T-helper 22 cell (primary cell): ENCODE results near the gene THBS3.
"Not testable (repeated sequence)": the region's sequence is repeated elsewhere in the genome, so short reads cannot be mapped to it uniquely, and the experiment has no call there.

ENCODE experiments used
- DNase-seq: peaks from one replicate; pipeline ENCODE4 v3.0.0-alpha.2; 2020; ENCODE audit warnings: low read depth

The THBS3 gene

GRCh38 chr1:155173478-155174323, 34.0 kb downstream of the THBS3 start, which contains the start of gene TRIM46:
TSS of gene TRIM46 (plus strand) at chr1:155173849. CDS start at chr1:155173967, 118 bp downstream.
- DNase-seq, result peak; percentile 55

- peak; percentile 90 for DNase-seq
These were observed 34.8 kb downstream of the THBS3 start, which contains the start of gene KRTCAP2 for GRCh38 chr1:155172732-155173477. TSS of gene KRTCAP2 (minus strand) at chr1:155173304. CDS start at chr1:155173224, 80 bp downstream.

GRCh38 chr1:155171836-155172731, 35.6 kb downstream of the THBS3 start:
- DNase-seq, result no peak

GRCh38 chr1:155170806-155171205, 36.9 kb downstream of the THBS3 start:
- no peak for DNase-seq

- DNase-seq, result no peak
These were observed 37.5 kb downstream of the THBS3 start for GRCh38 chr1:155170101-155170785.

- DNase-seq, result no peak
These were observed 38.2 kb downstream of the THBS3 start for GRCh38 chr1:155169541-155169940.

GRCh38 chr1:155168456-155169210, 39.1 kb downstream of the THBS3 start:
- DNase-seq, result no peak

GRCh38 chr1:155168105-155168445, 39.6 kb downstream of the THBS3 start:
- DNase-seq, result not testable (repeated sequence)

- DNase-seq, result peak; percentile 61
These were observed 40.3 kb downstream of the THBS3 start for GRCh38 chr1:155167166-155168104.

- no peak for DNase-seq
These were observed 41.1 kb downstream of the THBS3 start for GRCh38 chr1:155166471-155167165.

GRCh38 chr1:155166051-155166470, 41.6 kb downstream of the THBS3 start:
- no peak for DNase-seq

GRCh38 chr1:155164625-155165024, 43.1 kb downstream of the THBS3 start:
- DNase-seq, result not testable (repeated sequence)

GRCh38 chr1:155163785-155164184, 43.9 kb downstream of the THBS3 start:
- not testable (repeated sequence) for DNase-seq

GRCh38 chr1:155162631-155163030, 45.1 kb downstream of the THBS3 start:
- DNase-seq, result not testable (repeated sequence)

GRCh38 chr1:155160128-155160527, 47.6 kb downstream of the THBS3 start:
- DNase-seq, result no peak

GRCh38 chr1:155158991-155159390, 48.7 kb downstream of the THBS3 start:
- DNase-seq, result no peak

- DNase-seq, result not testable (repeated sequence)
These were observed 51.6 kb downstream of the THBS3 start for GRCh38 chr1:155155996-155156643.
